IMR-90 (cell line): Measurements from ENCODE around the gene ECHS1. TPM values are rescaled to one million over a fixed set of nuclear protein-coding genes. Genes with fewer than 3 reads are reported as not detected.

Experiments
- ATAC-seq: fragments of 200-7000 bp; cut with Tn5 transposase; 2 replicates; pipeline ENCODE4 v1.9.1; 2020; ENCODE audit warnings: low read depth, mild to moderate bottlenecking, moderate library complexity
- BruUV-seq: library from RNA; stranded (reverse); fragments of 400-500 nt; replicated peaks from 2 replicates; lab custom pipeline; 2021; lab: Mats Ljungman, UMichigan
- CTCF ChIA-PET: fragments of 300-600 bp; formaldehyde crosslinking; extraction: SDS; loops from one replicate; lab custom pipeline; 2021; ENCODE audit warnings: antibody characterized with exemption; lab: Yijun Ruan, JAX
- POLR2A ChIA-PET: fragments of 300-600 bp; sonication (Branson Sonifier 250); formaldehyde crosslinking; loops from one replicate; lab custom pipeline; 2022; ENCODE audit warnings: antibody characterized with exemption; ENCODE audit not compliant: unreplicated experiment; lab: Charles Lee
- DNase-seq: peaks from one replicate; pipeline ENCODE4 v3.0.0; 2013
- H2AFZ ChIP-seq: replicated peaks from 2 replicates; pipeline ENCODE3; 2013; ENCODE audit warnings: low read length, mild to moderate bottlenecking; ENCODE audit not compliant: poor library complexity
- H2AK5ac ChIP-seq: 2 replicates; pipeline ENCODE4 v1.6.1; 2013; ENCODE audit warnings: low read depth, low read length, inconsistent platforms
- H2AK9ac ChIP-seq: replicated peaks from 2 replicates; pipeline ENCODE3; 2013; ENCODE audit warnings: mild to moderate bottlenecking, low read depth, low read length, moderate library complexity; ENCODE audit not compliant: poor library complexity
- H2BK120ac ChIP-seq: 2 replicates; pipeline ENCODE4 v1.6.1; 2013; ENCODE audit warnings: low read depth, low read length, inconsistent platforms
- H2BK15ac ChIP-seq: 3 replicates; pipeline ENCODE4 v1.6.1; 2013; ENCODE audit warnings: low read depth, low read length, inconsistent platforms
- H2BK20ac ChIP-seq: 2 replicates; pipeline ENCODE4 v1.6.1; 2013; ENCODE audit warnings: low read depth, mild to moderate bottlenecking, inconsistent platforms, low read length, moderate library complexity
- H2BK5ac ChIP-seq: 2 replicates; pipeline ENCODE4 v1.6.1; 2013; ENCODE audit warnings: mild to moderate bottlenecking, low read depth, low read length, inconsistent platforms; ENCODE audit not compliant: poor library complexity, severe bottlenecking
- H3K14ac ChIP-seq: replicated peaks from 2 replicates; pipeline ENCODE4 v1.6.1; 2013; ENCODE audit warnings: low read depth, low read length, inconsistent platforms
- H3K18ac ChIP-seq: 2 replicates; pipeline ENCODE4 v1.6.1; 2013; ENCODE audit warnings: low read depth, low read length, control low read depth
- H3K23ac ChIP-seq: 2 replicates; pipeline ENCODE4 v1.6.1; 2013; ENCODE audit warnings: low read depth, low read length, inconsistent platforms
- H3K27ac ChIP-seq: 2 replicates; pipeline ENCODE4 v1.5.1; 2013; ENCODE audit warnings: mild to moderate bottlenecking, control low read depth, low read length; ENCODE audit not compliant: insufficient read depth
- H3K27me3 ChIP-seq: 2 replicates; pipeline ENCODE4 v1.6.1; 2013; ENCODE audit warnings: low read length; ENCODE audit not compliant: control insufficient read depth, insufficient read depth
- H3K36me3 ChIP-seq: 2 replicates; pipeline ENCODE4 v1.6.1; 2013; ENCODE audit warnings: low read length, mixed read lengths; ENCODE audit not compliant: control insufficient read depth, insufficient read depth
- H3K4ac ChIP-seq: 2 replicates; pipeline ENCODE4 v1.6.1; 2013; ENCODE audit warnings: low read depth, low read length, inconsistent platforms
- H3K4me1 ChIP-seq: 2 replicates; pipeline ENCODE4 v1.6.1; 2013; ENCODE audit warnings: low read length, mixed read lengths; ENCODE audit not compliant: control insufficient read depth, insufficient read depth
- H3K4me2 ChIP-seq: 2 replicates; pipeline ENCODE4 v1.6.1; 2013; ENCODE audit warnings: low read depth, mild to moderate bottlenecking, control low read depth, low read length, moderate library complexity
- H3K4me3 ChIP-seq: 2 replicates; pipeline ENCODE4 v1.5.1; 2013; ENCODE audit warnings: low read depth, mild to moderate bottlenecking, control low read depth, low read length, moderate library complexity; ENCODE audit not compliant: insufficient read depth
- H3K56ac ChIP-seq: 2 replicates; pipeline ENCODE4 v1.6.1; 2013; ENCODE audit warnings: low read length, inconsistent platforms; ENCODE audit not compliant: insufficient read depth; ENCODE audit errors: extremely low read depth
- H3K79me1 ChIP-seq, 2 experiments: 2 replicates each; pipeline ENCODE4 v1.6.1; 2013; ENCODE audit warnings: low read length in 2 of 2, inconsistent platforms in 1 of 2, low read depth in 1 of 2
- H3K9ac ChIP-seq: 2 replicates; pipeline ENCODE4 v1.6.1; 2013; ENCODE audit warnings: low read depth, low read length, control low read depth
- H3K9me1 ChIP-seq: 2 replicates; pipeline ENCODE4 v1.6.1; 2013; ENCODE audit warnings: low read length, inconsistent platforms; ENCODE audit not compliant: insufficient read depth
- H3K9me3 ChIP-seq: 2 replicates; pipeline ENCODE4 v1.6.1; 2013; ENCODE audit warnings: low read length; ENCODE audit not compliant: control insufficient read depth, insufficient read depth
- H4K20me1 ChIP-seq: 2 replicates; pipeline ENCODE4 v1.6.1; 2013; ENCODE audit warnings: low read length, inconsistent platforms; ENCODE audit not compliant: insufficient read depth
- H4K5ac ChIP-seq: 2 replicates; pipeline ENCODE4 v1.6.1; 2013; ENCODE audit warnings: mild to moderate bottlenecking, low read depth, low read length, control low read depth
- H4K8ac ChIP-seq, 2 experiments: 2 replicates each; pipeline ENCODE4 v1.6.1; 2013; ENCODE audit warnings: low read depth in 2 of 2, low read length in 2 of 2, control low read depth in 1 of 2, inconsistent platforms in 1 of 2
- H4K91ac ChIP-seq: 2 replicates; pipeline ENCODE4 v1.6.1; 2013; ENCODE audit warnings: low read depth, low read length, inconsistent platforms; ENCODE audit not compliant: insufficient read depth
- BHLHE40 ChIP-seq: fragments of 150-350 bp; IDR thresholded peaks from 2 replicates; pipeline ENCODE4 v1.6.1; 2016; ENCODE audit warnings: mild to moderate bottlenecking, low read depth, low read length
- FOS ChIP-seq: fragments of 150-350 bp; IDR thresholded peaks from 2 replicates; pipeline ENCODE4 v1.6.1; 2016; ENCODE audit warnings: low read depth, low read length
- MAZ ChIP-seq: IDR thresholded peaks from 2 replicates; pipeline ENCODE4 v1.6.1; 2012; ENCODE audit warnings: low read depth, mild to moderate bottlenecking, low read length, improper control_type of control experiment, moderate library complexity, borderline replicate concordance
- MXI1 ChIP-seq: IDR thresholded peaks from 2 replicates; pipeline ENCODE4 v1.6.1; 2012; ENCODE audit warnings: low read depth, mild to moderate bottlenecking, low read length, moderate library complexity, borderline replicate concordance
- POLR2A ChIP-seq: IDR thresholded peaks from 2 replicates; pipeline ENCODE4 v1.6.1; 2012; ENCODE audit warnings: mild to moderate bottlenecking, low read depth, low read length
- RAD21 ChIP-seq: IDR thresholded peaks from 2 replicates; pipeline ENCODE4 v1.6.1; 2012; ENCODE audit warnings: low read length, improper control_type of control experiment
- RCOR1 ChIP-seq: IDR thresholded peaks from 2 replicates; pipeline ENCODE4 v1.6.1; 2012; ENCODE audit warnings: mild to moderate bottlenecking, low read length, improper control_type of control experiment; ENCODE audit not compliant: insufficient replicate concordance
- SMC3 ChIP-seq: fragments of 150-350 bp; IDR thresholded peaks from 2 replicates; pipeline ENCODE4 v1.6.1; 2016; ENCODE audit warnings: low read depth, mild to moderate bottlenecking, antibody characterized with exemption, low read length, moderate library complexity
- WGBS, 2 experiments: methylation state at CpG; one replicate each; pipeline versions ENCODE4 v1.1.5 to v1.1.7; 2013; ENCODE audit warnings: missing lambda C conversion rate in 2 of 2; ENCODE audit not compliant: insufficient read length in 1 of 2; ENCODE audit errors: extremely low coverage in 2 of 2; 5-methylcytosine and 5-hydroxymethylcytosine counted together
- dilution Hi-C: fragments of 300-500 bp; cut with HindIII; formaldehyde crosslinking; loops from one replicate; pipeline ENCODE4 v1.14.3; 2018; ENCODE audit warnings: low sequenced_read_pairs; ENCODE audit not compliant: unreplicated experiment
- in situ Hi-C: fragments of 300-500 bp; cut with MboI; formaldehyde crosslinking; loops from 3 replicates; pipeline ENCODE4 v1.14.3; 2019; ENCODE audit warnings: low sequenced_read_pairs, inconsistent platforms, mixed read lengths
- intact Hi-C: fragments of 100-400 bp; cut with micrococcal nuclease; formaldehyde crosslinking; loops from 2 replicates; pipeline ENCODE4 v1.10.0; 2022
- polyA plus RNA-seq, 3 experiments: library from polyadenylated mRNA; depleted of rRNA; stranded (reverse); fragments of >200 nt; gene quantifications; 2 replicates each; pipeline ENCODE4 v1.2.3, GENCODE V29; 2012; ENCODE audit warnings: low replicate concordance in 1 of 3
- total RNA-seq: library from RNA; depleted of rRNA; stranded (reverse); fragments of >200 nt; gene quantifications from 2 replicates; pipeline ENCODE4 v1.2.3, GENCODE V29; 2012
- TF ChIP-seq, protein P1 (sequence below): fragments of 150-350 bp; IDR thresholded peaks from 2 replicates; pipeline ENCODE4 v1.6.1; 2016; ENCODE audit warnings: low read depth, mild to moderate bottlenecking, low read length, moderate library complexity, borderline replicate concordance

Gene ECHS1
- total and polyA plus RNA-seq, 2 of the 4 experiments (the other 2 are of a cell fraction) = 60.8 to 84.2 TPM

DNA sequence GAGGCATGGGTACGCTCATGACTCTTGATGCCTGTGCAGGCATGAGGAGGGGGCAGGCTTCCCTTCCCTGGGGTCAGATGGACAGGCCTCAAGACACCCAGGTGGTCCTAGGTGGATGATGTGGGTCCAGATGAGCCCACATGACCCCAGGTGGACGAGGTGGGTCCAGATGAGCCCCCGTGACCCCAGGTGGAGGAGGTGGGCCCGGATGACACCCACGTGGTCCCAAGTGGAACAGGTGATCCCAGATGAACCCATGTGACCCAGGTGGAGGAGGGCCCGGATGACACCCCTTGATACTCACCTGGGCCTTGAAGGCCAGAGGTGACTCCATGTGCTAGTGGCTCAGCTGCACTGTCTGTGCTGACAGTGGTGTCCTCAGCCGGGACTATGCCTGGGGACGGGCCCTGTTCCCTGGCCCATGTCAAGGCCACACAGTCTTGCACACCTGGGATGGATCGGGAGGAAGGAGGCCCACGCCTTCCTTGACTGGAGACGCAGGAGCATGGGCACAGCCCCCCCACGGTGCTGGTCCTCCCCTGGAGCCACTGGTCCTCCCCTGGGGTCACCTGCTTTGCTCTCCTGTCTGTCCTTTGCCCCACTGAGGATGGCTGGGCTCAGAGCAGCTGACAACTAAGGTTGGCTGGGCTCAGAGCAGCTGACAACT lies 22.7 kb downstream of the ECHS1 start:
- no peak overlapping the region for H4K91ac ChIP-seq
- H3K27ac ChIP-seq = no peak overlapping the region
- TF ChIP-seq MXI1 (no peak), SMC3 (no peak), MAZ (no peak), POLR2A (no peak), BHLHE40 (no peak), RAD21 (no peak), RCOR1 (no peak), FOS (no peak)
- TF ChIP-seq, protein P1, sequence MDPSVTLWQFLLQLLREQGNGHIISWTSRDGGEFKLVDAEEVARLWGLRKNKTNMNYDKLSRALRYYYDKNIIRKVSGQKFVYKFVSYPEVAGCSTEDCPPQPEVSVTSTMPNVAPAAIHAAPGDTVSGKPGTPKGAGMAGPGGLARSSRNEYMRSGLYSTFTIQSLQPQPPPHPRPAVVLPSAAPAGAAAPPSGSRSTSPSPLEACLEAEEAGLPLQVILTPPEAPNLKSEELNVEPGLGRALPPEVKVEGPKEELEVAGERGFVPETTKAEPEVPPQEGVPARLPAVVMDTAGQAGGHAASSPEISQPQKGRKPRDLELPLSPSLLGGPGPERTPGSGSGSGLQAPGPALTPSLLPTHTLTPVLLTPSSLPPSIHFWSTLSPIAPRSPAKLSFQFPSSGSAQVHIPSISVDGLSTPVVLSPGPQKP = no peak
- no peak overlapping the region for H2BK5ac ChIP-seq
- no peaks in the 10 kb centered on the region for H3K9me3 ChIP-seq
- dilution Hi-C loops (no loop called here), in situ Hi-C loops (no loop called here), intact Hi-C loops (no loop called here)
- H3K4me1 ChIP-seq = no peaks in the 10 kb centered on the region
- no peak overlapping the region for H3K9ac ChIP-seq
- H3K27me3 ChIP-seq = peaks cover 4% of the 10 kb centered on the region; the same call in 1 of the 2 replicates
- no TSS peak for BruUV-seq
- peak overlapping the region; percentile 58 for H2AFZ ChIP-seq
- no peak overlapping the region for H2BK20ac ChIP-seq
- H3K4ac ChIP-seq = no peak overlapping the region
- H2AK9ac ChIP-seq = peak overlapping the region; percentile 42
- no peak overlapping the region for H2BK15ac ChIP-seq
- 65% methylated on average over 6 of the region's 12 CpGs; no CpG with 5 or more reads in 1 of the 2 experiments for WGBS, 2 experiments
- no peak overlapping the region for H3K18ac ChIP-seq
- H4K5ac ChIP-seq = no peak overlapping the region
- ChIA-PET POLR2A (no interaction called here), CTCF (no interaction called here)
- H3K9me1 ChIP-seq = 0 out of 2 replicates have a peak, but pooled peaks cover 5% of the 10 kb centered on the region
- H2AK5ac ChIP-seq = no peak overlapping the region
- H4K8ac ChIP-seq = no peak overlapping the region
- no peaks in the 10 kb centered on the region for H3K79me1 ChIP-seq
- no peak overlapping the region for H2BK120ac ChIP-seq
- peaks cover 2% of the 10 kb centered on the region; the same call in 1 of the 2 replicates for H3K36me3 ChIP-seq
- DNase-seq = no peak
- ATAC-seq = no peak
- H3K14ac ChIP-seq = no peak overlapping the region
- no peak overlapping the region for H3K4me3 ChIP-seq
- H4K20me1 ChIP-seq = peaks cover 3% of the 10 kb centered on the region
- no peak overlapping the region for H3K4me2 ChIP-seq
- H3K56ac ChIP-seq = no peak overlapping the region
- no peak overlapping the region for H3K23ac ChIP-seq
